ENCODE measurements around the gene ADAM12. TPM values are rescaled to one million over a fixed set of nuclear protein-coding genes. Genes with fewer than 3 reads are reported as not detected.

Gene ADAM12
- total and polyA plus RNA-seq, 8 donors = 0.03 to 3.7 (median 0.15) TPM

DNA sequence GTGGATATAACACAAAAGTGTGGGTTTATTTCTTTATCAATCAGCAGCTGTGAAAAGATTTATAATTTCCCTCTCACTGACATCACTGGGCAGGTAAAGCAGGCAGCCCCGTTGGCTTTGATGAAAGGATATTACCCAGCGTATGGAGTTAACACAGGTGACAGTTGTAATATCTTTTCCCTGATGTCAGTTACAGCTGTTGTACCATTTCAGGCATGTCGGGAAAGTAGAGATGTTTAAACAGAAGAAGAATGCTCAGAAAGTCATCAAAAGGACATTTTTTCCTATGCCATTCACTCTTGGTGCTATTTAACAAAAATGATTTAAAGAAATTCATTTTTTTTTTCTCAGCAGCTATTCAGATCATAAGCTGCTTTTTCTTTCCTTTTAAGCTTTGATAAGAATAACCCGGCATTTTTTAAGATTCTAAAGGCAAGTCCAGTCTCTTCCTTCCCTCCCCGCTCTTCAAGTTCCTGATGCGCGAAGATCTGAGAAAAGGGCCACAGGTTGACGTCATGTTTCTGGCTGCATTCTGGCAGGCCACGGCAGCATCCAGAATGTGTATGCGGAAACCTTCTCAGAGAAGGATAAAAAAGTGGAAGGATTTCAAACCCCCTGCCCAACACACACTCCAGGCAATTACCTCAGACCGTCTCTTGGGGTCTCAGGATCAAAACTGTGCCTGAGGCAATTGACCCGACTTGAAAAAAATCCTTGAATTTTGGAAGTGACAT is 32.5 kb upstream of the ADAM12 start:
- intact Hi-C loops (cut with DNase I) = no loop called here
- no peak overlapping the region for H3K4me3 ChIP-seq
- ATAC-seq (no peak), FAIRE-seq (no peak), DNase-seq (no peak)
- H3K27me3 ChIP-seq = no peaks in the 10 kb centered on the region
- TF ChIP-seq, protein P1, sequence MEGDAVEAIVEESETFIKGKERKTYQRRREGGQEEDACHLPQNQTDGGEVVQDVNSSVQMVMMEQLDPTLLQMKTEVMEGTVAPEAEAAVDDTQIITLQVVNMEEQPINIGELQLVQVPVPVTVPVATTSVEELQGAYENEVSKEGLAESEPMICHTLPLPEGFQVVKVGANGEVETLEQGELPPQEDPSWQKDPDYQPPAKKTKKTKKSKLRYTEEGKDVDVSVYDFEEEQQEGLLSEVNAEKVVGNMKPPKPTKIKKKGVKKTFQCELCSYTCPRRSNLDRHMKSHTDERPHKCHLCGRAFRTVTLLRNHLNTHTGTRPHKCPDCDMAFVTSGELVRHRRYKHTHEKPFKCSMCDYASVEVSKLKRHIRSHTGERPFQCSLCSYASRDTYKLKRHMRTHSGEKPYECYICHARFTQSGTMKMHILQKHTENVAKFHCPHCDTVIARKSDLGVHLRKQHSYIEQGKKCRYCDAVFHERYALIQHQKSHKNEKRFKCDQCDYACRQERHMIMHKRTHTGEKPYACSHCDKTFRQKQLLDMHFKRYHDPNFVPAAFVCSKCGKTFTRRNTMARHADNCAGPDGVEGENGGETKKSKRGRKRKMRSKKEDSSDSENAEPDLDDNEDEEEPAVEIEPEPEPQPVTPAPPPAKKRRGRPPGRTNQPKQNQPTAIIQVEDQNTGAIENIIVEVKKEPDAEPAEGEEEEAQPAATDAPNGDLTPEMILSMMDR (IDR thresholded peaks at IDR 0.05) = no peak
- H3K36me3 ChIP-seq = no peaks in the 10 kb centered on the region
- WGBS, 2 donors = 60 to 66% methylated on average over 12 of the region's 12 CpGs
- no peaks in the 10 kb centered on the region for H3K9me3 ChIP-seq
- H3K4me1 ChIP-seq = no peaks in the 10 kb centered on the region
- no peak overlapping the region for H3K27ac ChIP-seq

DNA sequence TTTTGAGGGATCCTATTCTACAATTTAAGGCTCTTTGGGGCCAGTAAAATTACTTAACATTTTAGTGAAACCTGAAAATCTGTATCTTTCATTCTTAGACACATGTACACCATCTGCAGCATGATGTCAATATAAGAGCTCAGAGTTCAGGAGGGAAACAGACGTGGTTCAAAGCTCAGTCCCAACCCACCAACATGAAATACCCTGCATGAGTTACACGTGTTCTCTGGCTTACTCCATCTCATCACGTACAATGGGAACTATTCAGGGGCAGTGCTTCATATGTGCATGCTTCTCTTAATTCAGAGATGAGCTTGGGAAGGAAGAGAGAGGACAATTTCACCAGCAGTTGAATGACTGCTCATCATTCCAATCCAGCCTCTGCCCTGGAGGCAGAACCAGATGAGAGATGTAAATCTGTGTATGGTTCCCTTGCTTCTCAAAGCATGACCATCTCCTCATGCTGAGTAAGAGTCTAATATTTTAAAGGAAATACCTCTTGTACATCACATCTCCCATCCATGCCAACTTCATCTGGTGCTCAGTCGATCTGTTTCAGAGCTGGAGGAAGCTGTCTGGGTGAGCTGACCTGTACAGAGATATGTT is 29.0 kb upstream of the ADAM12 start:
- FAIRE-seq = no peak
- Histone ChIP-seq H3K27me3 (no peaks in the 10 kb centered on the region), H3K9me3 (no peaks in the 10 kb centered on the region), H3K36me3 (no peaks in the 10 kb centered on the region), H3K27ac (no peak overlapping the region), H3K4me3 (no peak overlapping the region), H3K4me1 (no peaks in the 10 kb centered on the region)
- no peak for ATAC-seq
- WGBS, 2 donors = 52 to 62% methylated on average over 4 of the region's 4 CpGs
- no peak for DNase-seq
- TF ChIP-seq, protein P1 (IDR thresholded peaks at IDR 0.05) = no peak
- intact Hi-C loops (cut with DNase I) = no loop called here

DNA sequence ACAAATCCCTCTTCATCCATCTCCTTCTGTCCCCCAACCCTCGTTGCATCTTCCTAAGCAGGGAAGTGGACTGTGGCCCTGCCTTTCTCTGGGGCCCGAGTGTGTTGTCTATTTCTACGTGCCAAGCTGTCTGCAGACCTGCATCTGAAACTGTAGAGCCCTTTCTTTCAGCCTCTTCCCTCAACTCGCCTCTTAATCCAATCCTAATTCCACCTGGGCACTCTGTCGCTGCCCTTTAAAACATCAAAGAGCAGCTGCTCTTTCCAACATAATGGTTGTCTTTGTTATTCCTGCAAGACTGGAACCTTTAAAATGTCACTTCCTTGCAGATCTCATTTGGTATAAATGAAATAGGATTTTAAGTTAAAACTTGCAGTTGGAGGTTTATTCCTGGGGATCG is 21.5 kb upstream of the ADAM12 start:
- Histone ChIP-seq H3K27ac (no peak overlapping the region), H3K27me3 (no peaks in the 10 kb centered on the region), H3K4me3 (no peak overlapping the region), H3K4me1 (no peaks in the 10 kb centered on the region), H3K9me3 (no peaks in the 10 kb centered on the region), H3K36me3 (no peaks in the 10 kb centered on the region)
- DNase-seq (no peak), FAIRE-seq (no peak), ATAC-seq (no peak)
- 53 to 58% methylated on average over 6 of the region's 6 CpGs for WGBS, 2 donors
- intact Hi-C loops (cut with DNase I) = no loop called here
- TF ChIP-seq, protein P1 (IDR thresholded peaks at IDR 0.05) = no peak

DNA sequence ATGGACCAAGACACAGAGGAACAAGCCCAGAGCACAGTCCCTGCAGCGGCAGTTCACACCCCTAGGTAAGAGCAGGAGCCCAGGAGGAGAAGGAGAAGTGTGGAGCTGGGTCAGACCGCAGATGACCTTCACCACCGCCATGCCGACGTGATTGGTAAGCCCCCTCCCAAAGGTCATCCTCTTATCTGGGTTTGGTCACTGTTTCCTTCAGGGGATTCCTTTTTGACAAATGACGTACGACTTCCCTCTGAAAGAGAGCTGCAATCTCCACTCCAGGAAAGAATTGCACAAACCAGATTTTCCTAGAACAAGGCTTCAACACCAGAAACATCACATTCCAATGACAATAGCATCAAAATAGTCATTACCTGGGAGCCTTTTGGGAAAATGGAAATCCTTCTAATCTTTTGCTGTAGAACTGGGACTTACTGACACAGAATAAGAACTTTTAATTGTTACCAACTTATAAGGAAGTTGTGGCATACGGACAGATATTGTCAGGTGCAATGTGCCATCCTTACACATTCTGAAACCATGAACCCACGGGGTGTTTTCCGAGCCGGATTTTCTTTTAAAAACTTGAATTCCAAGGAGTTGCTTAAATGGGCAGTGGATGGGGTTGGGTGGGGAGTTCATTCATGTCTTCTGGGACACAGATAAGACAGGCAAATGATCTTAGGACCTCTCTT is 20.8 kb upstream of the ADAM12 start:
- Histone ChIP-seq H3K27ac (no peak overlapping the region), H3K27me3 (no peaks in the 10 kb centered on the region), H3K4me1 (no peaks in the 10 kb centered on the region), H3K36me3 (no peaks in the 10 kb centered on the region), H3K9me3 (no peaks in the 10 kb centered on the region), H3K4me3 (no peak overlapping the region)
- FAIRE-seq (no peak), ATAC-seq (no peak), DNase-seq (no peak)
- TF ChIP-seq, protein P1 (IDR thresholded peaks at IDR 0.05) = no peak
- WGBS, 2 donors = 41 to 55% methylated on average over 11 of the region's 11 CpGs
- intact Hi-C loops (cut with DNase I) = no loop called here
